K562 (cell line): ENCODE data around the gene TMEM86B. TPM values are rescaled to one million over a fixed set of nuclear protein-coding genes. Genes with fewer than 3 reads are reported as not detected.

Experiments
- MECOM ChIP-seq: fragments of 250-450 bp; sonication (Bioruptor Pico); IDR thresholded peaks from 2 replicates; pipeline ENCODE4 v1.8.0; 2022; ENCODE audit warnings: inconsistent platforms
- NR3C1 ChIP-seq: sonication (generic); formaldehyde crosslinking; IDR thresholded peaks from 2 replicates; pipeline ENCODE4 v1.8.1; 2022; ENCODE audit warnings: missing genetic modification reagents
- PRMT5 ChIP-seq: sonication (generic); formaldehyde crosslinking; IDR thresholded peaks from 2 replicates; pipeline ENCODE4 v1.5.0; 2020; ENCODE audit warnings: missing genetic modification reagents
- PTTG1 ChIP-seq: fragments of 450-650 bp; IDR thresholded peaks from 2 replicates; pipeline ENCODE4 v1.6.1; 2016; ENCODE audit warnings: low read depth, mild to moderate bottlenecking, missing genetic modification characterization, missing compliant biosample characterization
- RAD21 ChIP-seq, 2 experiments: fragments of 250-450 bp in 1 of 2; fragments of 450-650 bp in 1 of 2; sonication (Bioruptor Pico) in 1 of 2; formaldehyde crosslinking in 1 of 2; IDR thresholded peaks in 1 of 2; conservative IDR thresholded peaks in 1 of 2; 2 replicates each; pipeline versions ENCODE4 v1.4.0 to v1.8.0; 2020 to 2022; ENCODE audit warnings: mild to moderate bottlenecking in 2 of 2, moderate library complexity in 1 of 2
- RBBP5 ChIP-seq: fragments of 200-600 bp; sonication (generic); IDR thresholded peaks from 2 replicates; pipeline ENCODE4 v1.6.1; 2012; ENCODE audit warnings: borderline replicate concordance, mild to moderate bottlenecking, low read length, control low read depth, inconsistent platforms; ENCODE audit not compliant: insufficient read depth, poor library complexity, severe bottlenecking
- ZFP36 ChIP-seq: fragments of 150-350 bp; IDR thresholded peaks from 2 replicates; pipeline ENCODE4 v1.6.1; 2018; ENCODE audit warnings: low read length, low read depth; ENCODE audit not compliant: partially characterized antibody
- ZNF263 ChIP-seq: sonication (generic); formaldehyde crosslinking; IDR thresholded peaks from 2 replicates; pipeline ENCODE4 v1.8.0; 2022; ENCODE audit warnings: mild to moderate bottlenecking, missing genetic modification reagents, borderline replicate concordance
- ZNF311 ChIP-seq: fragments of 250-450 bp; sonication (Bioruptor Pico); IDR thresholded peaks from 2 replicates; pipeline ENCODE4 v1.4.0; 2020; ENCODE audit warnings: mild to moderate bottlenecking, moderate library complexity
- ZZZ3 ChIP-seq: fragments of 450-650 bp; IDR thresholded peaks from 2 replicates; pipeline ENCODE4 v1.6.1; 2016; ENCODE audit warnings: antibody characterized with exemption, mild to moderate bottlenecking, moderate library complexity
- polyA plus RNA-seq, 8 experiments: library from polyadenylated mRNA; depleted of rRNA in 4 of 8; stranded (reverse) in 5 of 8; unstranded in 3 of 8; fragments of >200 nt; fragmentation: Nextera tagmentation in 2 of 8; fragmentation: Illumina TruSeq in 1 of 8; extraction: Ambion mirVana in 2 of 8; extraction: Trizol in 1 of 8; gene quantifications; 2 replicates each; pipeline versions ENCODE4 v1.2.1 to v1.2.3, GENCODE V29; 2011 to 2014; ENCODE audit warnings: inconsistent platforms in 1 of 8, missing spikeins in 1 of 8
- total RNA-seq, 7 experiments: library from RNA; depleted of rRNA in 6 of 7; stranded (reverse); fragments of >200 nt in 6 of 7; fragmentation: Illumina TruSeq in 2 of 7; extraction: Trizol in 2 of 7; gene quantifications; 2 replicates each; pipeline versions ENCODE4 v1.2.1 to v1.2.3, GENCODE V29; 2011 to 2021; ENCODE audit warnings: low replicate concordance in 1 of 7
- TF ChIP-seq, protein P1 (sequence below), 2 experiments: fragments of 450-650 bp; IDR thresholded peaks; 2 replicates each; pipeline ENCODE4 v1.6.1; 2016
- TF ChIP-seq, protein P2 (sequence below): fragments of 250-450 bp; sonication (Bioruptor Pico); IDR thresholded peaks from 2 replicates; pipeline ENCODE4 v1.5.0; 2022; ENCODE audit warnings: mild to moderate bottlenecking
- TF ChIP-seq, protein P3 (sequence below): sonication (generic); formaldehyde crosslinking; IDR thresholded peaks from 2 replicates; pipeline ENCODE4 v1.5.0; 2020; ENCODE audit warnings: missing genetic modification reagents
- TF ChIP-seq, protein P4 (sequence below), 2 experiments: fragments of 150-350 bp in 1 of 2; IDR thresholded peaks; 2 replicates each; pipeline ENCODE4 v1.6.1; 2012 to 2016; ENCODE audit warnings: low read depth in 2 of 2, low read length in 2 of 2, mild to moderate bottlenecking in 1 of 2, moderate library complexity in 1 of 2
- TF ChIP-seq, protein P5 (sequence below): fragments of 450-650 bp; formaldehyde crosslinking; IDR thresholded peaks from 2 replicates; pipeline ENCODE4 v1.4.0; 2020; ENCODE audit warnings: mild to moderate bottlenecking, moderate library complexity
- TF ChIP-seq, protein P6 (sequence below): sonication (generic); formaldehyde crosslinking; IDR thresholded peaks from 2 replicates; pipeline ENCODE4 v1.8.0; 2022; ENCODE audit warnings: mild to moderate bottlenecking, missing genetic modification reagents

The TMEM86B gene
- total and polyA plus RNA-seq, 9 of the 15 experiments (the other 6 are each of a cell fraction or from before 2014, with no cell fraction given) = 0.28 to 7.9 (median 2.1) TPM

DNA sequence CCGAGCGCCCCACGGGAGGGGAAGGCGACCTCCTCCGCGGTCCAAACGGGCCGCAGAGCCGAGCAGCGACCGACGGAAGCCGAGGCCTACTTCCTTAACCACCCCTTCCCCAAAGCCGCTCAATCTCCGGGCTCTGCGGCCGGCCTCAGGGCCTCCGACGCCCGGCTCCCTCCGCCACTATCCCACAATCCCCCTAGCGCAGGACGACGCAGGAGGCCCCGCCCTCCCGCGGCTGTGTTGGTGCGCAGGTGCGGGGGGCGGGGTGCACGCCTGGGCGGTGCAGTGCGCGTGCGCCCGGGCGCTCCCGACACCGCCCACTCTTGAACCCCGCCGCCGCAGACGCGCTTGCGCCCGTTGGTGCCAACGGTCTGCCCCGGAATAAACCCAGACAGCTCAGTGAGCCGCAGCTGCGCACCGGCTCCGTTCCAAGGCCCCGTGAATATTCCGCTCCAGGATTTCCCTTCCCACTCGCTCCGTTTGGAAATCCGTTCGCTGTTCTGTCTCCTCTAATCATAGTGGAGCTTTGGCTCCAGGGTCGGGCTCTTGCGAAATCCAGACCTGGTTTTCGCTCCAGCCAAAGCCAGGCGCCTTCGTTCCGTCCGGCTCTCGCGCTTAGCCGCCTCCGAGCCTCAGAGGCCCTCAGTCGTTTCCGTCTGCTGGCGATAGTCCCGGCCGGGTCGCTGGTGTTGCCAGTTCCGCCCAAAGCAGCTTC, 30.4 kb upstream of the TMEM86B start, which contains the start of gene PPP6R1 (continued):
- TF ChIP-seq ZZZ3 = no peak
- TF ChIP-seq, protein P1, sequence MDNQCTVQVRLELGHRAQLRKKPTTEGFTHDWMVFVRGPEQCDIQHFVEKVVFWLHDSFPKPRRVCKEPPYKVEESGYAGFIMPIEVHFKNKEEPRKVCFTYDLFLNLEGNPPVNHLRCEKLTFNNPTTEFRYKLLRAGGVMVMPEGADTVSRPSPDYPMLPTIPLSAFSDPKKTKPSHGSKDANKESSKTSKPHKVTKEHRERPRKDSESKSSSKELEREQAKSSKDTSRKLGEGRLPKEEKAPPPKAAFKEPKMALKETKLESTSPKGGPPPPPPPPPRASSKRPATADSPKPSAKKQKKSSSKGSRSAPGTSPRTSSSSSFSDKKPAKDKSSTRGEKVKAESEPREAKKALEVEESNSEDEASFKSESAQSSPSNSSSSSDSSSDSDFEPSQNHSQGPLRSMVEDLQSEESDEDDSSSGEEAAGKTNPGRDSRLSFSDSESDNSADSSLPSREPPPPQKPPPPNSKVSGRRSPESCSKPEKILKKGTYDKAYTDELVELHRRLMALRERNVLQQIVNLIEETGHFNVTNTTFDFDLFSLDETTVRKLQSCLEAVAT (IDR thresholded peaks at IDR 0.05) = 0 out of 4 replicates have a peak, but pooled peaks of 1 of the 2 experiments have one; percentile 10
- TF ChIP-seq, protein P2, sequence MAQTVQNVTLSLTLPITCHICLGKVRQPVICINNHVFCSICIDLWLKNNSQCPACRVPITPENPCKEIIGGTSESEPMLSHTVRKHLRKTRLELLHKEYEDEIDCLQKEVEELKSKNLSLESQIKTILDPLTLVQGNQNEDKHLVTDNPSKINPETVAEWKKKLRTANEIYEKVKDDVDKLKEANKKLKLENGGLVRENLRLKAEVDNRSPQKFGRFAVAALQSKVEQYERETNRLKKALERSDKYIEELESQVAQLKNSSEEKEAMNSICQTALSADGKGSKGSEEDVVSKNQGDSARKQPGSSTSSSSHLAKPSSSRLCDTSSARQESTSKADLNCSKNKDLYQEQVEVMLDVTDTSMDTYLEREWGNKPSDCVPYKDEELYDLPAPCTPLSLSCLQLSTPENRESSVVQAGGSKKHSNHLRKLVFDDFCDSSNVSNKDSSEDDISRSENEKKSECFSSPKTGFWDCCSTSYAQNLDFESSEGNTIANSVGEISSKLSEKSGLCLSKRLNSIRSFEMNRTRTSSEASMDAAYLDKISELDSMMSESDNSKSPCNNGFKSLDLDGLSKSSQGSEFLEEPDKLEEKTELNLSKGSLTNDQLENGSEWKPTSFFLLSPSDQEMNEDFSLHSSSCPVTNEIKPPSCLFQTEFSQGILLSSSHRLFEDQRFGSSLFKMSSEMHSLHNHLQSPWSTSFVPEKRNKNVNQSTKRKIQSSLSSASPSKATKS (CRISPR knock-in tag) = no peak
- TF ChIP-seq RBBP5 = no peak
- peak; percentile 53 to 57 for TF ChIP-seq RAD21 (CRISPR knock-in tag; conservative IDR thresholded peaks at IDR 0.05 in 1 of 2, IDR thresholded peaks at IDR 0.05 in 1 of 2)
- TF ChIP-seq, protein P3, sequence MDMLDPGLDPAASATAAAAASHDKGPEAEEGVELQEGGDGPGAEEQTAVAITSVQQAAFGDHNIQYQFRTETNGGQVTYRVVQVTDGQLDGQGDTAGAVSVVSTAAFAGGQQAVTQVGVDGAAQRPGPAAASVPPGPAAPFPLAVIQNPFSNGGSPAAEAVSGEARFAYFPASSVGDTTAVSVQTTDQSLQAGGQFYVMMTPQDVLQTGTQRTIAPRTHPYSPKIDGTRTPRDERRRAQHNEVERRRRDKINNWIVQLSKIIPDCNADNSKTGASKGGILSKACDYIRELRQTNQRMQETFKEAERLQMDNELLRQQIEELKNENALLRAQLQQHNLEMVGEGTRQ (CRISPR knock-in tag) = no peak
- no peak for TF ChIP-seq NR3C1 (CRISPR knock-in tag)
- TF ChIP-seq PTTG1 (tag) = no peak
- TF ChIP-seq ZFP36 = peak; percentile 3
- no peak for TF ChIP-seq PRMT5 (CRISPR knock-in tag)
- TF ChIP-seq ZNF311 (CRISPR knock-in tag) = no peak
- peak; percentile 46; the same call in 1 of the 2 replicates for TF ChIP-seq ZNF263 (CRISPR knock-in tag)
- TF ChIP-seq, protein P4, sequence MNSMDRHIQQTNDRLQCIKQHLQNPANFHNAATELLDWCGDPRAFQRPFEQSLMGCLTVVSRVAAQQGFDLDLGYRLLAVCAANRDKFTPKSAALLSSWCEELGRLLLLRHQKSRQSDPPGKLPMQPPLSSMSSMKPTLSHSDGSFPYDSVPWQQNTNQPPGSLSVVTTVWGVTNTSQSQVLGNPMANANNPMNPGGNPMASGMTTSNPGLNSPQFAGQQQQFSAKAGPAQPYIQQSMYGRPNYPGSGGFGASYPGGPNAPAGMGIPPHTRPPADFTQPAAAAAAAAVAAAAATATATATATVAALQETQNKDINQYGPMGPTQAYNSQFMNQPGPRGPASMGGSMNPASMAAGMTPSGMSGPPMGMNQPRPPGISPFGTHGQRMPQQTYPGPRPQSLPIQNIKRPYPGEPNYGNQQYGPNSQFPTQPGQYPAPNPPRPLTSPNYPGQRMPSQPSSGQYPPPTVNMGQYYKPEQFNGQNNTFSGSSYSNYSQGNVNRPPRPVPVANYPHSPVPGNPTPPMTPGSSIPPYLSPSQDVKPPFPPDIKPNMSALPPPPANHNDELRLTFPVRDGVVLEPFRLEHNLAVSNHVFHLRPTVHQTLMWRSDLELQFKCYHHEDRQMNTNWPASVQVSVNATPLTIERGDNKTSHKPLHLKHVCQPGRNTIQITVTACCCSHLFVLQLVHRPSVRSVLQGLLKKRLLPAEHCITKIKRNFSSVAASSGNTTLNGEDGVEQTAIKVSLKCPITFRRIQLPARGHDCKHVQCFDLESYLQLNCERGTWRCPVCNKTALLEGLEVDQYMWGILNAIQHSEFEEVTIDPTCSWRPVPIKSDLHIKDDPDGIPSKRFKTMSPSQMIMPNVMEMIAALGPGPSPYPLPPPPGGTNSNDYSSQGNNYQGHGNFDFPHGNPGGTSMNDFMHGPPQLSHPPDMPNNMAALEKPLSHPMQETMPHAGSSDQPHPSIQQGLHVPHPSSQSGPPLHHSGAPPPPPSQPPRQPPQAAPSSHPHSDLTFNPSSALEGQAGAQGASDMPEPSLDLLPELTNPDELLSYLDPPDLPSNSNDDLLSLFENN (IDR thresholded peaks at IDR 0.05; ENCODE audit: low read depth in 2 of 2, low read length in 2 of 2) = peak in 1 of 2 experiments; percentile 74; a peak in 3 of 4 replicates
- TF ChIP-seq, protein P5, sequence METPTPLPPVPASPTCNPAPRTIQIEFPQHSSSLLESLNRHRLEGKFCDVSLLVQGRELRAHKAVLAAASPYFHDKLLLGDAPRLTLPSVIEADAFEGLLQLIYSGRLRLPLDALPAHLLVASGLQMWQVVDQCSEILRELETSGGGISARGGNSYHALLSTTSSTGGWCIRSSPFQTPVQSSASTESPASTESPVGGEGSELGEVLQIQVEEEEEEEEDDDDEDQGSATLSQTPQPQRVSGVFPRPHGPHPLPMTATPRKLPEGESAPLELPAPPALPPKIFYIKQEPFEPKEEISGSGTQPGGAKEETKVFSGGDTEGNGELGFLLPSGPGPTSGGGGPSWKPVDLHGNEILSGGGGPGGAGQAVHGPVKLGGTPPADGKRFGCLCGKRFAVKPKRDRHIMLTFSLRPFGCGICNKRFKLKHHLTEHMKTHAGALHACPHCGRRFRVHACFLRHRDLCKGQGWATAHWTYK (CRISPR knock-in tag) = no peak
- TF ChIP-seq, protein P6, sequence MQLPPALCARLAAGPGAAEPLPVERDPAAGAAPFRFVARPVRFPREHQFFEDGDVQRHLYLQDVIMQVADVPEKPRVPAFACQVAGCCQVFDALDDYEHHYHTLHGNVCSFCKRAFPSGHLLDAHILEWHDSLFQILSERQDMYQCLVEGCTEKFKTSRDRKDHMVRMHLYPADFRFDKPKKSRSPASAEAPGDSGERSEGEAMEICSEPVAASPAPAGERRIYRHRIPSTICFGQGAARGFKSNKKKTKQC = peak; percentile 76
- TF ChIP-seq MECOM (CRISPR knock-in tag) = no peak
